Nephron (organoid): ENCODE measurements around the gene TMCC3.

Experiments
- H3K27ac Mint-ChIP-seq, 3 experiments: 2 replicates each; pipeline ENCODE4 v1.8.0; 2020; ENCODE audit warnings: mixed read lengths in 3 of 3, mild to moderate bottlenecking in 2 of 3, moderate library complexity in 1 of 3
- H3K27me3 Mint-ChIP-seq: 2 replicates; pipeline ENCODE4 v1.8.0; 2021; ENCODE audit warnings: low read depth, mild to moderate bottlenecking, moderate library complexity, mixed read lengths
- H3K36me3 Mint-ChIP-seq: 2 replicates; pipeline ENCODE4 v1.8.0; 2020; ENCODE audit warnings: low read depth, mixed read lengths
- H3K4me1 Mint-ChIP-seq: 2 replicates; pipeline ENCODE4 v1.8.0; 2020; ENCODE audit warnings: mixed read lengths
- H3K4me3 Mint-ChIP-seq, 3 experiments: 2 replicates each; pipeline ENCODE4 v1.8.0; 2020; ENCODE audit warnings: mild to moderate bottlenecking in 3 of 3, mixed read lengths in 3 of 3, moderate library complexity in 2 of 3
- H3K9me3 Mint-ChIP-seq: 2 replicates; pipeline ENCODE4 v1.8.0; 2020; ENCODE audit warnings: mixed read lengths
- CTCF ChIP-seq, 3 experiments: fragments of 200-600 bp; sonication (generic); IDR thresholded peaks; one replicate each; pipeline ENCODE4 v1.5.0; 2021; ENCODE audit warnings: antibody characterized with exemption in 3 of 3; ENCODE audit not compliant: unreplicated experiment in 3 of 3

TMCC3 gene

GRCh38 chr12:94584377-94584776, 66.0 kb downstream of the TMCC3 start:
- Mint-ChIP-seq H3K4me3 (no peak overlapping the region), H3K27ac (peak overlapping the region in 1 of 3 experiments; percentile 1), H3K27me3 (peaks cover 3% of the 10 kb centered on the region), H3K36me3 (peaks cover 17% of the 10 kb centered on the region), H3K4me1 (peaks cover 29% of the 10 kb centered on the region), H3K9me3 (no peaks in the 10 kb centered on the region)
- no peak for TF ChIP-seq CTCF (IDR thresholded peaks at IDR 0.05; ENCODE audit: unreplicated experiment in 3 of 3)

GRCh38 chr12:94582591-94582990, 67.8 kb downstream of the TMCC3 start:
- H3K9me3 Mint-ChIP-seq = no peaks in the 10 kb centered on the region
- TF ChIP-seq CTCF (IDR thresholded peaks at IDR 0.05; ENCODE audit: unreplicated experiment in 3 of 3) = no peak
- H3K4me3 Mint-ChIP-seq = no peak overlapping the region

GRCh38 chr12:94575645-94576403, 74.5 kb downstream of the TMCC3 start:
- no peaks in the 10 kb centered on the region for H3K27me3 Mint-ChIP-seq
- peaks cover 46% of the 10 kb centered on the region for H3K36me3 Mint-ChIP-seq
- H3K27ac Mint-ChIP-seq = no peak overlapping the region
- H3K9me3 Mint-ChIP-seq = no peaks in the 10 kb centered on the region
- no peak for TF ChIP-seq CTCF (IDR thresholded peaks at IDR 0.05; ENCODE audit: unreplicated experiment in 3 of 3)
- H3K4me3 Mint-ChIP-seq = no peak overlapping the region
- H3K4me1 Mint-ChIP-seq = peaks cover 10% of the 10 kb centered on the region

More at GRCh38 chr12:94582591-94582990, 67.8 kb downstream of the TMCC3 start:
- Mint-ChIP-seq H3K27me3 (no peaks in the 10 kb centered on the region), H3K27ac (no peak overlapping the region), H3K4me1 (peaks cover 19% of the 10 kb centered on the region), H3K36me3 (peaks cover 22% of the 10 kb centered on the region)

GRCh38 chr12:94575024-94575423, 75.3 kb downstream of the TMCC3 start:
- Mint-ChIP-seq H3K27ac (peak overlapping the region in 1 of 3 experiments; percentile 5), H3K36me3 (peaks cover 51% of the 10 kb centered on the region), H3K27me3 (no peaks in the 10 kb centered on the region), H3K4me1 (peaks cover 12% of the 10 kb centered on the region), H3K9me3 (no peaks in the 10 kb centered on the region), H3K4me3 (no peak overlapping the region)
- no peak for TF ChIP-seq CTCF (IDR thresholded peaks at IDR 0.05; ENCODE audit: unreplicated experiment in 3 of 3)

GRCh38 chr12:94571556-94571955, 78.8 kb downstream of the TMCC3 start:
- no peak overlapping the region for H3K4me3 Mint-ChIP-seq
- H3K4me1 Mint-ChIP-seq = peaks cover 14% of the 10 kb centered on the region
- TF ChIP-seq CTCF (IDR thresholded peaks at IDR 0.05; ENCODE audit: unreplicated experiment in 3 of 3) = no peak
- no peaks in the 10 kb centered on the region for H3K27me3 Mint-ChIP-seq
- H3K9me3 Mint-ChIP-seq = no peaks in the 10 kb centered on the region
- peaks cover 53% of the 10 kb centered on the region for H3K36me3 Mint-ChIP-seq
- peak overlapping the region in 2 of 3 experiments; percentile 66 to 73 for H3K27ac Mint-ChIP-seq

- Mint-ChIP-seq H3K9me3 (no peaks in the 10 kb centered on the region), H3K27ac (peak overlapping the region in 1 of 3 experiments; percentile 10), H3K27me3 (no peaks in the 10 kb centered on the region), H3K4me1 (peaks cover 27% of the 10 kb centered on the region), H3K4me3 (no peak overlapping the region), H3K36me3 (peaks cover 53% of the 10 kb centered on the region)
- TF ChIP-seq CTCF (IDR thresholded peaks at IDR 0.05; ENCODE audit: unreplicated experiment in 3 of 3) = no peak
Observed at GRCh38 chr12:94570161-94570560, 80.2 kb downstream of the TMCC3 start.
